ENCODE data around the gene GPR37L1. TPM values are rescaled to one million over a fixed set of nuclear protein-coding genes. Genes with fewer than 3 reads are reported as not detected.
A peak's percentile ranks its signal among the peaks of the same experiment; 100 is the strongest.

GPR37L1 gene
- total RNA-seq, 1 donor from 2014 or later: 0.24 TPM

GRCh38 chr1:202162418-202163280 is 39.9 kb downstream of the GPR37L1 start:
- Mint-ChIP-seq H3K27me3 (no peaks in the 10 kb centered on the region), H3K27ac (no peak overlapping the region), H3K4me3 (no peak overlapping the region), H3K9me3 (no peaks in the 10 kb centered on the region), H3K36me3 (no peaks in the 10 kb centered on the region), H3K4me1 (ENCODE audit: unreplicated experiment) (peaks cover 20% of the 10 kb centered on the region)
- no peak for DNase-seq (ENCODE audit: extremely low spot score, unreplicated experiment)
- TF ChIP-seq CTCF (conservative IDR thresholded peaks at IDR 0.05): no peak

- peak overlapping the region; percentile 33 for H3K27ac Mint-ChIP-seq
- no peaks in the 10 kb centered on the region for H3K9me3 Mint-ChIP-seq
- H3K27me3 Mint-ChIP-seq: no peaks in the 10 kb centered on the region
- no peak for DNase-seq (ENCODE audit: extremely low spot score, unreplicated experiment)
- peaks cover 20% of the 10 kb centered on the region for H3K4me1 Mint-ChIP-seq (ENCODE audit: unreplicated experiment)
- H3K4me3 Mint-ChIP-seq: no peak overlapping the region
- H3K36me3 Mint-ChIP-seq: no peaks in the 10 kb centered on the region
- no peak for TF ChIP-seq CTCF (conservative IDR thresholded peaks at IDR 0.05)
Observed at GRCh38 chr1:202163281-202164270, 40.9 kb downstream of the GPR37L1 start.

GRCh38 chr1:202164271-202165037 is 41.7 kb downstream of the GPR37L1 start:
- Mint-ChIP-seq H3K4me3 (no peak overlapping the region), H3K4me1 (ENCODE audit: unreplicated experiment) (peaks cover 20% of the 10 kb centered on the region)

GRCh38 chr1:202165267-202165941 is 42.7 kb downstream of the GPR37L1 start:
- TF ChIP-seq CTCF (conservative IDR thresholded peaks at IDR 0.05): no peak
- no peaks in the 10 kb centered on the region for H3K36me3 Mint-ChIP-seq
- H3K27me3 Mint-ChIP-seq: no peaks in the 10 kb centered on the region
- H3K4me1 Mint-ChIP-seq (ENCODE audit: unreplicated experiment): peaks cover 20% of the 10 kb centered on the region
- H3K27ac Mint-ChIP-seq: no peak overlapping the region
- no peak for DNase-seq (ENCODE audit: extremely low spot score, unreplicated experiment)
- no peaks in the 10 kb centered on the region for H3K9me3 Mint-ChIP-seq
- H3K4me3 Mint-ChIP-seq: no peak overlapping the region

More at GRCh38 chr1:202164271-202165037, 41.7 kb downstream of the GPR37L1 start:
- H3K36me3 Mint-ChIP-seq: no peaks in the 10 kb centered on the region
- H3K9me3 Mint-ChIP-seq: no peaks in the 10 kb centered on the region
- no peaks in the 10 kb centered on the region for H3K27me3 Mint-ChIP-seq
- H3K27ac Mint-ChIP-seq: peak overlapping the region; percentile 33
- no peak for TF ChIP-seq CTCF (conservative IDR thresholded peaks at IDR 0.05)
- no peak for DNase-seq (ENCODE audit: extremely low spot score, unreplicated experiment)

Data from type B pancreatic cell (in vitro differentiated cells).